OCI-LY3 (cell line): ENCODE data around the gene PLD1.

Source experiments
- H2AFZ ChIP-seq: fragments of 200-600, 300-600 bp; shearing (Covaris generic); 2 replicates; pipeline ENCODE4 v1.6.0; 2014; ENCODE audit warnings: antibody characterized with exemption, low read depth, low read length
- H3K27ac ChIP-seq: fragments of 200-600, 300-600 bp; sonication (generic); 2 replicates; pipeline ENCODE4 v1.5.1; 2014; ENCODE audit warnings: mild to moderate bottlenecking, low read length, moderate library complexity, mixed read lengths
- H3K27me3 ChIP-seq: fragments of 200-600, 300-600 bp; sonication (generic); 2 replicates; pipeline ENCODE4 v1.6.1; 2014; ENCODE audit warnings: low read depth, low read length, mixed read lengths
- H3K36me3 ChIP-seq: fragments of 200-600, 300-600 bp; sonication (generic); replicated peaks from 2 replicates; pipeline ENCODE3; 2014; ENCODE audit warnings: low read depth, low read length, mixed read lengths
- H3K4me1 ChIP-seq: fragments of 300-600, 200-600 bp; sonication (generic); 2 replicates; pipeline ENCODE4 v1.6.1; 2014; ENCODE audit warnings: low read length, mixed read lengths
- H3K4me2 ChIP-seq: fragments of 200-600, 300-600 bp; sonication (generic); 2 replicates; pipeline ENCODE4 v1.6.1; 2014; ENCODE audit warnings: low read length, mixed read lengths
- H3K4me3 ChIP-seq: fragments of 300-600, 200-600 bp; sonication (generic); 2 replicates; pipeline ENCODE4 v1.5.1; 2014; ENCODE audit warnings: antibody characterized with exemption, mild to moderate bottlenecking, low read length, moderate library complexity
- H3K79me2 ChIP-seq: fragments of 300-600, 200-600 bp; shearing (Covaris generic); 2 replicates; pipeline ENCODE4 v1.6.1; 2014; ENCODE audit warnings: mild to moderate bottlenecking, low read length, mixed read lengths
- H3K9ac ChIP-seq: fragments of 300-600, 200-600 bp; shearing (Covaris generic); 2 replicates; pipeline ENCODE4 v1.6.0; 2014; ENCODE audit warnings: mild to moderate bottlenecking, low read length, moderate library complexity
- H3K9me3 ChIP-seq: fragments of 200-600, 300-600 bp; shearing (Covaris generic); 2 replicates; pipeline ENCODE4 v1.6.1; 2014; ENCODE audit warnings: low read length, mixed read lengths; ENCODE audit not compliant: insufficient read depth
- H4K20me1 ChIP-seq: fragments of 200-600, 300-600 bp; sonication (generic); 2 replicates; pipeline ENCODE4 v1.6.1; 2016; ENCODE audit warnings: low read length, mixed read lengths; ENCODE audit not compliant: insufficient read depth
- EZH2phosphoT487 ChIP-seq: fragments of 200-600 bp; shearing (Covaris generic); IDR thresholded peaks from 2 replicates; pipeline ENCODE4 v1.6.1; 2018; ENCODE audit warnings: antibody characterized with exemption, mixed run types, low read depth
- TF ChIP-seq, protein P1 (sequence below): fragments of 200-600, 300-600 bp; sonication (generic); IDR thresholded peaks from 2 replicates; pipeline ENCODE4 v1.5.1; 2014; ENCODE audit warnings: antibody characterized with exemption, low read length, low read depth

Gene PLD1

DNA sequence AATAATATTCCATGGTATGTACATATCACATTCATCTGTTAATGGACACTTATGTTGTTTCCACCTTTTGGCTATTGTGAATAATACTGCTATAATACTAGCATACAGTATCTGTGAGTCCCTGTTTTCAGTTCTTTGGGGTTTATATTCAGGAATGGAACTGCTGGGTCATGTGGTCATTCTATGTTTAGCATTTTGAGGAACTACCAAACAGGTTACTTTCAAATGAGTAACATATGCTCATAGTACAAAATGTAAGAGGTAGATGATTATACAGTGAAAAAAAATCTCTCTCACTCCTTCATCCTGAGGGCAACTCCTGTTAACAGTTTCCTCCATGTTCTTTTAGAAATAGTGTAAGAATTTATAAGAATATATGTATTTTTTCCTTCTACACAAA is 162.2 kb downstream of the PLD1 start:
- no peak overlapping the region for H3K27ac ChIP-seq
- no peak overlapping the region for H3K4me2 ChIP-seq
- no peaks in the 10 kb centered on the region for H3K9me3 ChIP-seq
- H3K4me3 ChIP-seq: no peak overlapping the region
- peaks cover 6% of the 10 kb centered on the region; the same call in 1 of the 2 replicates for H3K4me1 ChIP-seq
- H3K9ac ChIP-seq: no peak overlapping the region
- H3K79me2 ChIP-seq: no peaks in the 10 kb centered on the region
- H2AFZ ChIP-seq: no peak overlapping the region
- H3K36me3 ChIP-seq: no peaks in the 10 kb centered on the region
- H3K27me3 ChIP-seq: 0 out of 2 replicates have a peak, but pooled peaks cover 3% of the 10 kb centered on the region
- no peaks in the 10 kb centered on the region for H4K20me1 ChIP-seq
- TF ChIP-seq, protein P1, sequence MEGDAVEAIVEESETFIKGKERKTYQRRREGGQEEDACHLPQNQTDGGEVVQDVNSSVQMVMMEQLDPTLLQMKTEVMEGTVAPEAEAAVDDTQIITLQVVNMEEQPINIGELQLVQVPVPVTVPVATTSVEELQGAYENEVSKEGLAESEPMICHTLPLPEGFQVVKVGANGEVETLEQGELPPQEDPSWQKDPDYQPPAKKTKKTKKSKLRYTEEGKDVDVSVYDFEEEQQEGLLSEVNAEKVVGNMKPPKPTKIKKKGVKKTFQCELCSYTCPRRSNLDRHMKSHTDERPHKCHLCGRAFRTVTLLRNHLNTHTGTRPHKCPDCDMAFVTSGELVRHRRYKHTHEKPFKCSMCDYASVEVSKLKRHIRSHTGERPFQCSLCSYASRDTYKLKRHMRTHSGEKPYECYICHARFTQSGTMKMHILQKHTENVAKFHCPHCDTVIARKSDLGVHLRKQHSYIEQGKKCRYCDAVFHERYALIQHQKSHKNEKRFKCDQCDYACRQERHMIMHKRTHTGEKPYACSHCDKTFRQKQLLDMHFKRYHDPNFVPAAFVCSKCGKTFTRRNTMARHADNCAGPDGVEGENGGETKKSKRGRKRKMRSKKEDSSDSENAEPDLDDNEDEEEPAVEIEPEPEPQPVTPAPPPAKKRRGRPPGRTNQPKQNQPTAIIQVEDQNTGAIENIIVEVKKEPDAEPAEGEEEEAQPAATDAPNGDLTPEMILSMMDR: no peak
- no peak for TF ChIP-seq EZH2phosphoT487

DNA sequence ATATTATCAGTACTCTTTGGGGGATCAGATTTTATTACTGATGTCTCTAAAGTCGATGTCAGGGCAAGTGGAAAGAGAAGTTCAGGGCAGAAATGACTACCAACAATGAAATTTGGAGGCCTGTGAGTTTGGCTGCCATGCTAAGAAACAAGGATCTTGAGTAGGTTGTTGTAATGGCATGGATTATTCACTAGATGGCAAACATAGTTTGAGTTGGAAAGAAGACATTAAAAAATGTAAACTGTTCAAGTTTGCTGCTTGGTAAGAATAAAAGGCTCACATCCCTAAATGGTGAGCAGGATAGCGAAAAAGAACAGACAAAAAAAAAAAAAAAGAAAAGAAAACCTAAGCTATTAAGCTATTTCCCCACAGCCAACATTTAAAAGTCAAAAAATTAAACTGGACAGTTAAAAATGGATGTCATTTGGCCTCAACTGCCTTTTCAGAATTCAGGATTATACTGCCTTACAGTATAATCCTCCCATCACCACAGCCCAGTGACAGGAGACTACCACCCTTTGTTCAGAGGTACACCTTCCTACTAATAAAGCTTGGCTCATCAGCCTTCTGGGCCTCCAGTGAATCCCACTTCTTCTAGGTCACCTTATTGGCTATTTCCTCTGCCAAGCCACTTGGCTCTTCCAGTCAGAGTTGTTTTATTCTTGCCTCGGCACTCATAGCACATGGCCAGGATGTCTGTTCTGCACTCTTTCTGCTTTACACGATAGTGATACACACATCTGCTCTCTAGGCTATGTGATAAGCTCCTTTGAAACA is 163.7 kb downstream of the PLD1 start:
- H3K4me1 ChIP-seq: peaks cover 6% of the 10 kb centered on the region; the same call in 1 of the 2 replicates
- H3K9ac ChIP-seq: no peak overlapping the region
- H3K9me3 ChIP-seq: no peaks in the 10 kb centered on the region
- no peaks in the 10 kb centered on the region for H4K20me1 ChIP-seq
- no peaks in the 10 kb centered on the region for H3K36me3 ChIP-seq
- H3K79me2 ChIP-seq: no peaks in the 10 kb centered on the region
- H3K4me3 ChIP-seq: no peak overlapping the region
- TF ChIP-seq, protein P1: peak; percentile 63
- TF ChIP-seq EZH2phosphoT487: no peak
- no peak overlapping the region for H3K27ac ChIP-seq
- H3K4me2 ChIP-seq: no peak overlapping the region
- 0 out of 2 replicates have a peak, but pooled peaks cover 3% of the 10 kb centered on the region for H3K27me3 ChIP-seq
- H2AFZ ChIP-seq: peak overlapping the region; percentile 45; the same call in 1 of the 2 replicates

DNA sequence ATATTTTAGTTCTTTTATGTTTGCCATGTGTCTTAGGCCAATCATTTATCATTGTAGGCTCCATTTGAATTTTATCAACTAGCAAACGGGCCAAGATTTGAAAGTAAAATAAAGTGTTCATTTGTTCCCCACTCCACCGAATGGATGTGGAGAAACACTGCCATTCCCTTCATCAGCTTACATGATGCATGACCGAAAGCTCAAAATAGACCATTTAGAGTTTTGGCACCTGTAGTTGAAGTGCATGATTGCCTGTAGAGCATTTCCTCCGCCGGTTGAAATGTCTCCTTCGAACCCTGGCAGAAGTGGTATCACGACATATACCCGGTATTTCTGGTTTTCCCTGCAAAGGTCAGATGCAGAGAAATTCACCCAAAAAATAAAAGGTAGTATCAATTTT is 165.6 kb downstream of the PLD1 start:
- no peak overlapping the region for H2AFZ ChIP-seq
- no peaks in the 10 kb centered on the region for H3K36me3 ChIP-seq
- H3K4me1 ChIP-seq: peaks cover 6% of the 10 kb centered on the region; the same call in 1 of the 2 replicates
- TF ChIP-seq, protein P1: no peak
- no peak for TF ChIP-seq EZH2phosphoT487
- H3K4me3 ChIP-seq: no peak overlapping the region
- H4K20me1 ChIP-seq: no peaks in the 10 kb centered on the region
- H3K4me2 ChIP-seq: no peak overlapping the region
- 0 out of 2 replicates have a peak, but pooled peaks cover 3% of the 10 kb centered on the region for H3K27me3 ChIP-seq
- no peaks in the 10 kb centered on the region for H3K79me2 ChIP-seq
- no peak overlapping the region for H3K27ac ChIP-seq
- no peak overlapping the region for H3K9ac ChIP-seq
- no peaks in the 10 kb centered on the region for H3K9me3 ChIP-seq

DNA sequence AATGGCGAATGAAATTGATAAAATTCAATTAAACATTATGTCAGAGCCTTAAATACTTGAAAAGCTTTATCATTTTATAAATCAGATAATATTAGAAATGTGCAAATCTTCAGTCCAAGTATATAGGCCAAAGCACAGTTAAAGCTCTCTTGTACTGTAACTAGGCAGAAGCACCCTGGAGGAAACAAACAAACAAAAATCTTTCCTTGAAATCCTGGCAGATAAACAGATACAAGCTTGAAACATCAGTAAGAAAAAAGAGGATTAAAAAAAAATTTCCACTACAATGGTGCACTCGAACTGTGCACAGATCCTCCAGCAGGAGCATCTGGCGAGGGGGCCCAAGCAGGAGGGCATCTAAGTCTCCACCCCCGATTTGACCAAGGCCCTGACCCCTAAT is 166.6 kb downstream of the PLD1 start:
- no peaks in the 10 kb centered on the region for H3K36me3 ChIP-seq
- no peaks in the 10 kb centered on the region for H3K27me3 ChIP-seq
- no peak overlapping the region for H3K27ac ChIP-seq
- H3K4me3 ChIP-seq: no peak overlapping the region
- no peak overlapping the region for H3K4me2 ChIP-seq
- H3K9ac ChIP-seq: no peak overlapping the region
- H4K20me1 ChIP-seq: no peaks in the 10 kb centered on the region
- no peak overlapping the region for H2AFZ ChIP-seq
- no peaks in the 10 kb centered on the region for H3K79me2 ChIP-seq
- H3K4me1 ChIP-seq: peaks cover 6% of the 10 kb centered on the region; the same call in 1 of the 2 replicates
- no peak for TF ChIP-seq EZH2phosphoT487
- TF ChIP-seq, protein P1: no peak
- H3K9me3 ChIP-seq: no peaks in the 10 kb centered on the region
